Measurements from ENCODE around the gene MSLN. TPM values are rescaled to one million over a fixed set of nuclear protein-coding genes. Genes with fewer than 3 reads are reported as not detected.

The MSLN gene
- total and polyA plus RNA-seq, 2 experiments from 2014 or later = not detected

DNA sequence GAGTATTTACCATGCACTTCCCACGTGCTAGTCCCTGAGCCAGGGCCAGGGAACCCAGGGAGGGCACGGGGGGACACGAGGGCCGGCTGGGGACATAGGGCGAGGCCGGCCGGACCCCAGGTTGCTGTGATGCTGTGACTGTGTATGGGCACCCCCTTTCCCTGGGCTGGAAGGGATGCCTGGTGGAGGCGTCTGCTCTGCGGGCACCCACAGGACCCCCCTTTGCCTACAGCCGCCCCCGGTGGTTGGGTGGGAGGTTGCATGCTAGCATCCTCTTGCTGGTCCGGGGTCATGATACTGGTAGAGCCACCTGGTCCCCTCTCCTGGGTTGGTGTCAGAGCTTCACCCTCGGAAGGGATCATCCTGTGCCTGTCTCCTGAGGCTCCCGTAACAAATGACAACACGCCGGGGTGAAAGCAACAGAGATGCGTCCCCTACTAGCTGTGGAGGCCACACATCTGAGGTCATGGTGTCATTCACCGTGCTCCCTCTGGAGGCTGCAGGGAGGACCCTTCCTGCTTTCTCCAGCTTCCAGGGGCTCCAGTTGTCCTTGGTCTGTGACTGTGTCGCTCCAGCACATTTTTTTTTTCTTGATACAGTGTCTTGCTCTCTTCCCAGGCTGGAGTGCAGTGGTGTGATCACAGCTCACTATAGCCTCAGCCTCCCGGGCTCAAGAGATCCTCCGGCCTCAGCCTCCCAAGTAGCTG, 16.6 kb upstream of the MSLN start:
- H3K9ac ChIP-seq = no peak overlapping the region
- H3K4me3 ChIP-seq = no peak overlapping the region
- no peak overlapping the region for H2AFZ ChIP-seq
- TF ChIP-seq EZH2phosphoT487 (IDR thresholded peaks at IDR 0.05; ENCODE audit: insufficient read depth, low read depth) (no peak), EZH2 (IDR thresholded peaks at IDR 0.05; ENCODE audit: insufficient read depth, poor library complexity, severe bottlenecking) (no peak)
- no peaks in the 10 kb centered on the region for H3K27me3 ChIP-seq (replicated peaks; ENCODE audit: insufficient read depth)
- peaks cover 3% of the 10 kb centered on the region for H3K4me1 ChIP-seq (ENCODE audit: insufficient read depth)
- no peaks in the 10 kb centered on the region; the same call in 1 of the 2 replicates for H3K79me2 ChIP-seq (ENCODE audit: insufficient read depth)
- no peaks in the 10 kb centered on the region for H4K20me1 ChIP-seq (ENCODE audit: insufficient read depth)
- no peak for DNase-seq
- no peak overlapping the region for H3K27ac ChIP-seq
- no peaks in the 10 kb centered on the region for H3K9me2 ChIP-seq (ENCODE audit: insufficient read depth)
- H3K9me3 ChIP-seq (ENCODE audit: low read depth) = no peaks in the 10 kb centered on the region
- no peaks in the 10 kb centered on the region for H3K36me3 ChIP-seq (ENCODE audit: low read depth)
- H3K4me2 ChIP-seq (ENCODE audit: unreplicated experiment) = no peak overlapping the region
- WGBS, 2 experiments (ENCODE audit: low coverage in 1 of 2, low lambda C conversion rate in 2 of 2, missing lambda C conversion rate in 2 of 2) = 75 to 80% methylated on average over 20 to 21 of the region's 21 CpGs
- H3F3A ChIP-seq (ENCODE audit: insufficient read depth) = no peaks in the 10 kb centered on the region
- in situ Hi-C loops (cut with MboI) = no loop called here

DNA sequence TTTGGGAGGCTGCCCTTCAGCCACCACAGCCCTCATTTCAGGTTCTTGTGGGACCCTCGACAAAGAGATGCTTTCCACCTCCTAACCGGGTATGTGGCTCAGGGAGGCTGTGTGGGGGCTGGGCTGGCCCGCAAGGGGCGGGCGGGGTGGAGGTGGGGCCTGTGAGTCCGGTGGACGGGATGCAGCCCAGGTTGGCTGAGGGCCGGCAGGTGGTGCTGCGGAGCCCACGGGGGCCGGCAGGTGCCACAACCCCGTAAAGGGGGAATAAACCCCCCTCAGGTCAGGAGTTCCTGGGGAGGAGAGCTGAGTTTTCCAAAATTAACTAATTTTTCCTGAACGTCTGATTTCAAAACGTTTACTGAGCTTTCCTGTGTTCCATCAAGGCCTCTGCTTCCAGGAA, 14.8 kb upstream of the MSLN start:
- no peak for DNase-seq
- Histone ChIP-seq H3K4me2 (ENCODE audit: unreplicated experiment) (no peak overlapping the region), H3K9ac (no peak overlapping the region), H3K4me1 (ENCODE audit: insufficient read depth) (peaks cover 11% of the 10 kb centered on the region), H3K4me3 (no peak overlapping the region), H3K79me2 (ENCODE audit: insufficient read depth) (no peaks in the 10 kb centered on the region), H3K9me3 (ENCODE audit: low read depth) (no peaks in the 10 kb centered on the region), H3K9me2 (ENCODE audit: insufficient read depth) (no peaks in the 10 kb centered on the region), H4K20me1 (ENCODE audit: insufficient read depth) (no peaks in the 10 kb centered on the region), H3K27me3 (replicated peaks; ENCODE audit: insufficient read depth) (no peaks in the 10 kb centered on the region), H3K36me3 (ENCODE audit: low read depth) (no peaks in the 10 kb centered on the region), H3F3A (ENCODE audit: insufficient read depth) (peaks cover 8% of the 10 kb centered on the region), H2AFZ (no peak overlapping the region), H3K27ac (no peak overlapping the region)
- TF ChIP-seq EZH2 (IDR thresholded peaks at IDR 0.05; ENCODE audit: insufficient read depth, poor library complexity, severe bottlenecking) (no peak), EZH2phosphoT487 (IDR thresholded peaks at IDR 0.05; ENCODE audit: insufficient read depth, low read depth) (no peak)
- 8% methylated on average over 14 of the region's 14 CpGs for WGBS, 2 experiments (ENCODE audit: low coverage in 1 of 2, low lambda C conversion rate in 2 of 2, missing lambda C conversion rate in 2 of 2)
- in situ Hi-C loops (cut with MboI) = no loop called here

DNA sequence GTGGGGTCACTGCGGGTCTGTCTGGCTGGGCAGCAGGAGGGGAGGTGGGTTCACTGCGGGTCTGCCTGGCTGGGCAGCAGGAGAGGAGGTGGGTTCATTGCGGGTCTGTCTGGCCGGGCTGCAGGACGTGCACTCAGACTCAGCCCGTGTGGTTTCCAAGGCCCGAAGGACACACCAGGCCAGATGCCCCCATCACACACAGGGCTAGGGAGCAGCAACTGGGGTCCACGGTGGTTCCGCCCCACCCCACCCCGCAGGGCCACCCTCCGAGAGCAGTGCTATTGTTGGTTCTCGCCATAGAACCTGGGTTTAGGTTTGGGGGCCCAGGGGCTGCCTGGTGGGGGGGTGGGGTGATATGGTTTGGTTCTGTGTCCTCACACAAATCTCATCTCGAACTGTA, 13.9 kb upstream of the MSLN start:
- no peak for DNase-seq
- no peak overlapping the region for H2AFZ ChIP-seq
- WGBS, 2 experiments (ENCODE audit: low coverage in 1 of 2, low lambda C conversion rate in 2 of 2, missing lambda C conversion rate in 2 of 2) = 60 to 67% methylated on average over 1 to 13 of the region's 13 CpGs

DNA sequence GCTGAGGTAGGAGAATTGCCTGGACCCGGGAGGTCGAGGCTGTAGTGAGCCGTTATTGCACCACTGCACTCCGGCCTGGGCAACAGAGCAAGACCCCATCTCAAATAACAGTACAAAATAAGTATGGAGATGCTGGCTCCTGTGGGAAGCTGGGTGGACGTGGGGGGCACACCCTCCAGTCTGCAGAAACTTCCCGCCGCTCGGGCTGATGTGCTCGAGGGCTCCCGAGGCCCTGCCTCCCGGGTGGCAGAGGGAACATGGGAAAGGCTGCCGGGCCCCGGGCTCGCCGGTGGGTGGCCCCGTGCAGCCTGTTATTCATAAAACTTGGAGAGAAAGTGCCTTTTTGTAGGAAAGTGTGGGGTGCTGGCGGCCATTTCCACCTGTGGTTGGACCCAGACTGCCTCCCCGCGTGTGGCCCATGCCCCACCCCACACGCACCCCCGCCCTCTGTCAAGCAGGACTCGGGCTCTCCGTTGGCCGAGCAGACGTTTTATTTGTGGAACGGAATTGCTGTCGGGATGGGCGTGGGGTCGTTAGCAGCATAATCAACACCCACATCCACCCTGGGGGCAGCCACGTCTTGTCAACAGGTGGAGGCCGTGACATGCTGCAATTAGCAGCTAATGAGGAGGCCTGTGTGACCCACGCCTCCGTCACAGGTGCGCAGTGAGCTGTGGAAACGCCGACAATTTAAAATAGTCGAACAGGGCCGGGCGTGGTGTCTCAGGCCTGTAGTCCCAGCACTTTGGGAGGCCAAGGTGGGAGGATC, 12.4 kb upstream of the MSLN start:
- Histone ChIP-seq H3F3A (ENCODE audit: insufficient read depth) (peaks cover 8% of the 10 kb centered on the region), H3K27me3 (replicated peaks; ENCODE audit: insufficient read depth) (peaks cover 5% of the 10 kb centered on the region; the same call in 1 of the 2 replicates), H3K9ac (no peak overlapping the region), H3K9me2 (ENCODE audit: insufficient read depth) (no peaks in the 10 kb centered on the region), H3K79me2 (ENCODE audit: insufficient read depth) (no peaks in the 10 kb centered on the region), H3K27ac (no peak overlapping the region), H3K36me3 (ENCODE audit: low read depth) (no peaks in the 10 kb centered on the region), H2AFZ (no peak overlapping the region), H3K9me3 (ENCODE audit: low read depth) (no peaks in the 10 kb centered on the region), H3K4me2 (ENCODE audit: unreplicated experiment) (no peak overlapping the region), H3K4me1 (ENCODE audit: insufficient read depth) (peaks cover 11% of the 10 kb centered on the region), H3K4me3 (no peak overlapping the region), H4K20me1 (ENCODE audit: insufficient read depth) (no peaks in the 10 kb centered on the region)
- TF ChIP-seq EZH2phosphoT487 (IDR thresholded peaks at IDR 0.05; ENCODE audit: insufficient read depth, low read depth) (no peak), EZH2 (IDR thresholded peaks at IDR 0.05; ENCODE audit: insufficient read depth, poor library complexity, severe bottlenecking) (no peak)
- WGBS, 2 experiments (ENCODE audit: low coverage in 1 of 2, low lambda C conversion rate in 2 of 2, missing lambda C conversion rate in 2 of 2) = 77% methylated on average over 38 to 39 of the region's 39 CpGs
- in situ Hi-C loops (cut with MboI) = no loop called here
- DNase-seq = no peak

More for the DNA sequence above, 13.9 kb upstream of the MSLN start:
- no peaks in the 10 kb centered on the region for H3K9me2 ChIP-seq (ENCODE audit: insufficient read depth)
- H3F3A ChIP-seq (ENCODE audit: insufficient read depth) = peaks cover 8% of the 10 kb centered on the region
- no peaks in the 10 kb centered on the region for H3K36me3 ChIP-seq (ENCODE audit: low read depth)
- no peak overlapping the region for H3K9ac ChIP-seq
- TF ChIP-seq EZH2 (IDR thresholded peaks at IDR 0.05; ENCODE audit: insufficient read depth, poor library complexity, severe bottlenecking) (no peak), EZH2phosphoT487 (IDR thresholded peaks at IDR 0.05; ENCODE audit: insufficient read depth, low read depth) (no peak)
- no peak overlapping the region for H3K27ac ChIP-seq
- no peaks in the 10 kb centered on the region for H3K9me3 ChIP-seq (ENCODE audit: low read depth)
- H3K79me2 ChIP-seq (ENCODE audit: insufficient read depth) = no peaks in the 10 kb centered on the region
- H4K20me1 ChIP-seq (ENCODE audit: insufficient read depth) = no peaks in the 10 kb centered on the region
- H3K27me3 ChIP-seq (replicated peaks; ENCODE audit: insufficient read depth) = no peaks in the 10 kb centered on the region
- H3K4me2 ChIP-seq (ENCODE audit: unreplicated experiment) = no peak overlapping the region
- H3K4me1 ChIP-seq (ENCODE audit: insufficient read depth) = peaks cover 11% of the 10 kb centered on the region
- no peak overlapping the region for H3K4me3 ChIP-seq
- in situ Hi-C loops (cut with MboI) = no loop called here
